PC-9 (cell line): ENCODE data around the gene DNTT. TPM values are rescaled to one million over a fixed set of nuclear protein-coding genes. Genes with fewer than 3 reads are reported as not detected.

ENCODE experiments used
- BruUV-seq: library from RNA; stranded (reverse); fragments of 400-500 nt; replicated peaks from 2 replicates; lab custom pipeline; 2021; lab: Mats Ljungman, UMichigan
- CTCF ChIA-PET: fragments of 300-600 bp; sonication (Branson Sonifier 250); formaldehyde crosslinking; loops from one replicate; lab custom pipeline; 2022; ENCODE audit warnings: antibody characterized with exemption; lab: Charles Lee
- POLR2A ChIA-PET: fragments of 300-600 bp; sonication (Branson Sonifier 250); formaldehyde crosslinking; loops from one replicate; lab custom pipeline; 2022; ENCODE audit warnings: antibody characterized with exemption; ENCODE audit not compliant: unreplicated experiment; lab: Charles Lee
- DNase-seq, 2 experiments: peaks; one replicate each; pipeline versions ENCODE4 v3.0.0 to v3.0.0-alpha.2; 2015 to 2022; ENCODE audit warnings: mixed read lengths in 1 of 2
- H2AFZ ChIP-seq: fragments of 200-600 bp; sonication (generic); 2 replicates; pipeline ENCODE4 v1.8.1; 2017; ENCODE audit warnings: antibody characterized with exemption
- H3F3A ChIP-seq: fragments of 200-600 bp; sonication (generic); 2 replicates; pipeline ENCODE4 v1.8.1; 2017; ENCODE audit warnings: antibody characterized with exemption, mild to moderate bottlenecking, low read depth; ENCODE audit not compliant: insufficient read depth
- H3K27ac ChIP-seq: fragments of 200-600 bp; sonication (generic); 2 replicates; pipeline ENCODE4 v1.6.1; 2016; ENCODE audit warnings: mixed run types
- H3K27me3 ChIP-seq: fragments of 200-600 bp; sonication (generic); 2 replicates; pipeline ENCODE4 v1.6.1; 2016; ENCODE audit warnings: low read depth, mixed run types; ENCODE audit not compliant: insufficient read depth
- H3K36me3 ChIP-seq: fragments of 200-600 bp; sonication (generic); 2 replicates; pipeline ENCODE4 v1.6.1; 2016; ENCODE audit warnings: low read depth, mixed run types
- H3K4me1 ChIP-seq: fragments of 200-600 bp; sonication (generic); replicated peaks from 2 replicates; pipeline ENCODE4 v1.6.1; 2016; ENCODE audit warnings: mixed run types; ENCODE audit not compliant: insufficient read depth
- H3K4me2 ChIP-seq: fragments of 200-600 bp; sonication (generic); 2 replicates; pipeline ENCODE4 v1.6.1; 2017; ENCODE audit warnings: mixed run types
- H3K4me3 ChIP-seq: fragments of 200-600 bp; sonication (generic); 2 replicates; pipeline ENCODE4 v1.6.1; 2016; ENCODE audit warnings: mixed run types
- H3K79me2 ChIP-seq: fragments of 200-600 bp; sonication (generic); 2 replicates; pipeline ENCODE4 v1.6.1; 2017; ENCODE audit warnings: low read depth, mixed run types
- H3K9me2 ChIP-seq: fragments of 200-600 bp; sonication (generic); 2 replicates; pipeline ENCODE4 v1.8.1; 2017; ENCODE audit warnings: mild to moderate bottlenecking; ENCODE audit not compliant: insufficient read depth
- H3K9me3 ChIP-seq: fragments of 200-600 bp; sonication (generic); 2 replicates; pipeline ENCODE4 v1.8.1; 2016; ENCODE audit warnings: low read depth; ENCODE audit not compliant: insufficient read depth
- H4K20me1 ChIP-seq: fragments of 200-600 bp; sonication (generic); 2 replicates; pipeline ENCODE4 v1.8.1; 2017; ENCODE audit not compliant: insufficient read depth
- CTCF ChIP-seq: fragments of 200-600 bp; sonication (generic); conservative IDR thresholded peaks from 2 replicates; pipeline ENCODE4 v1.6.1; 2017; ENCODE audit warnings: mixed run types, antibody characterized with exemption, mild to moderate bottlenecking, moderate library complexity
- EZH2 ChIP-seq: fragments of 200-600 bp; sonication (generic); IDR thresholded peaks from 2 replicates; pipeline ENCODE4 v1.8.0; 2017; ENCODE audit warnings: antibody characterized with exemption, low read depth
- intact Hi-C: fragments of 100-400 bp; cut with micrococcal nuclease; formaldehyde crosslinking; loops from one replicate; pipeline ENCODE4 v1.10.0; 2022; ENCODE audit not compliant: unreplicated experiment
- total RNA-seq: library from RNA; stranded (reverse); gene quantifications from 2 replicates; pipeline ENCODE4 v1.2.3, GENCODE V29; 2021

The DNTT gene
- total RNA-seq, 1 experiment from 2014 or later, result not detected

- no peaks in the 10 kb centered on the region for H4K20me1 ChIP-seq
- H3K9me2 ChIP-seq, result no peaks in the 10 kb centered on the region
- no peaks in the 10 kb centered on the region for H3K4me1 ChIP-seq
- intact Hi-C loops, result no loop called here
- DNase-seq, result no peak
- TF ChIP-seq CTCF (no peak), EZH2 (no peak)
- H2AFZ ChIP-seq, result no peak overlapping the region
- no peak overlapping the region for H3K4me3 ChIP-seq
- no peak overlapping the region for H3K27ac ChIP-seq
- H3K9me3 ChIP-seq, result no peaks in the 10 kb centered on the region
- no TSS peak for BruUV-seq
- no peaks in the 10 kb centered on the region for H3K79me2 ChIP-seq
- no peak overlapping the region for H3K4me2 ChIP-seq
- H3F3A ChIP-seq, result no peaks in the 10 kb centered on the region
- H3K27me3 ChIP-seq, result no peaks in the 10 kb centered on the region
- POLR2A ChIA-PET, result no interaction called here
- CTCF ChIA-PET, result no interaction called here
- H3K36me3 ChIP-seq, result no peaks in the 10 kb centered on the region
Measured at GRCh38 chr10:96360331-96360730, 56.1 kb downstream of the DNTT start.

GRCh38 chr10:96360766-96361165, 56.5 kb downstream of the DNTT start:
- ChIA-PET CTCF (no interaction called here), POLR2A (no interaction called here)
- no peaks in the 10 kb centered on the region for H3K9me3 ChIP-seq
- no peak for TF ChIP-seq CTCF
- H3K27ac ChIP-seq, result no peak overlapping the region
- intact Hi-C loops, result no loop called here
- H3K4me3 ChIP-seq, result no peak overlapping the region
- H4K20me1 ChIP-seq, result no peaks in the 10 kb centered on the region
- no peaks in the 10 kb centered on the region for H3F3A ChIP-seq
- no peaks in the 10 kb centered on the region for H3K79me2 ChIP-seq
- DNase-seq, result no peak
- H3K27me3 ChIP-seq, result no peaks in the 10 kb centered on the region
- no peak overlapping the region for H2AFZ ChIP-seq
- no peaks in the 10 kb centered on the region for H3K4me1 ChIP-seq
- no peaks in the 10 kb centered on the region for H3K9me2 ChIP-seq
- BruUV-seq, result no TSS peak
- no peak overlapping the region for H3K4me2 ChIP-seq
- H3K36me3 ChIP-seq, result no peaks in the 10 kb centered on the region

- no peak for TF ChIP-seq CTCF
- H3K9me2 ChIP-seq, result no peaks in the 10 kb centered on the region
- H3K9me3 ChIP-seq, result no peaks in the 10 kb centered on the region
- H3K4me1 ChIP-seq, result peaks cover 17% of the 10 kb centered on the region; the same call in 1 of the 2 replicates
- H3K36me3 ChIP-seq, result no peaks in the 10 kb centered on the region
- no peaks in the 10 kb centered on the region for H3K27me3 ChIP-seq
- H4K20me1 ChIP-seq, result no peaks in the 10 kb centered on the region
- BruUV-seq, result no TSS peak
- CTCF ChIA-PET, result no interaction called here
- no peak overlapping the region for H2AFZ ChIP-seq
- H3K79me2 ChIP-seq, result no peaks in the 10 kb centered on the region
- H3K27ac ChIP-seq, result no peak overlapping the region
- no peak for DNase-seq
- no peak overlapping the region for H3K4me3 ChIP-seq
- no peaks in the 10 kb centered on the region for H3F3A ChIP-seq
- intact Hi-C loops, result no loop called here
- POLR2A ChIA-PET, result no interaction called here
- H3K4me2 ChIP-seq, result no peak overlapping the region
Measured at GRCh38 chr10:96365571-96365970, 61.3 kb downstream of the DNTT start.
